A549 (cell line): ENCODE data around the gene GREB1.

Source experiments
- CTCF ChIP-seq: fragments of >200 bp; sonication (Bioruptor Twin); formaldehyde crosslinking; IDR thresholded peaks from 3 replicates; pipeline ENCODE4 v1.5.1; 2016
- E2F6 ChIP-seq: IDR thresholded peaks from 2 replicates; pipeline ENCODE4 v1.6.1; 2012; ENCODE audit warnings: low read depth, borderline replicate concordance
- EP300 ChIP-seq, 2 experiments: fragments of >200 bp; sonication (Bioruptor Twin); formaldehyde crosslinking; IDR thresholded peaks; 2 replicates in 1 of 2; 3 replicates in 1 of 2; pipeline ENCODE4 v1.6.1; 2016 to 2017
- JUN ChIP-seq, 2 experiments: fragments of >200 bp; sonication (Bioruptor Twin); formaldehyde crosslinking; IDR thresholded peaks; 2 replicates in 1 of 2; 3 replicates in 1 of 2; pipeline ENCODE4 v1.6.1; 2016 to 2017
- MAX ChIP-seq: IDR thresholded peaks from 2 replicates; pipeline ENCODE4 v1.6.1; 2012
- POLR2A ChIP-seq: IDR thresholded peaks from 2 replicates; pipeline ENCODE4 v1.6.1; 2012; ENCODE audit warnings: mild to moderate bottlenecking, low read length

GRCh38 chr2:11562476-11562875 is 28.6 kb downstream of the GREB1 start:
- TF ChIP-seq MAX: no peak
- no peak for TF ChIP-seq CTCF
- TF ChIP-seq E2F6: no peak
- TF ChIP-seq EP300 (IDR thresholded peaks at IDR 0.05): no peak
- TF ChIP-seq JUN (IDR thresholded peaks at IDR 0.05): no peak
- TF ChIP-seq POLR2A: no peak
